HEK293 (cell line): Measurements from ENCODE around the gene WDR20.

Experiments
- CTCF ChIA-PET: fragments of 350-600 bp; formaldehyde crosslinking; extraction: SDS; loops from one replicate; lab custom pipeline; 2021; ENCODE audit warnings: antibody characterized with exemption; lab: Yijun Ruan, JAX
- POLR2A ChIA-PET: fragments of 300-600 bp; formaldehyde crosslinking; extraction: SDS; loops from one replicate; lab custom pipeline; 2020; ENCODE audit warnings: antibody characterized with exemption, inconsistent platforms; lab: Yijun Ruan, JAX
- H3K27ac ChIP-seq: fragments of 200-500 bp; sonication (Bioruptor generic); 2 replicates; pipeline ENCODE4 v1.5.1; 2014; ENCODE audit warnings: low read depth, low read length, control low read depth, inconsistent platforms; ENCODE audit errors: extremely low read depth
- H3K36me3 ChIP-seq, 2 experiments: fragments of 200-500 bp in 1 of 2; sonication (Bioruptor generic) in 1 of 2; 1 replicate in 1 of 2; 2 replicates in 1 of 2; pipeline ENCODE4 v1.5.1; 2014 to 2017; ENCODE audit warnings: inconsistent platforms in 2 of 2, low read length in 2 of 2; ENCODE audit not compliant: control insufficient read depth in 2 of 2, insufficient read depth in 1 of 2
- H3K4me1 ChIP-seq: fragments of 200-500 bp; sonication (Bioruptor generic); 2 replicates; pipeline ENCODE4 v1.5.1; 2014; ENCODE audit warnings: mild to moderate bottlenecking, low read length, inconsistent platforms; ENCODE audit not compliant: control insufficient read depth, insufficient read depth
- H3K4me3 ChIP-seq: 2 replicates; pipeline ENCODE4 v1.5.1; 2011; ENCODE audit warnings: low read depth, mild to moderate bottlenecking, control low read depth, low read length, moderate library complexity
- H3K9me3 ChIP-seq: fragments of 200-500 bp; sonication (Bioruptor generic); 2 replicates; pipeline ENCODE4 v1.5.1; 2014; ENCODE audit warnings: low read depth, low read length, inconsistent platforms; ENCODE audit not compliant: control insufficient read depth, insufficient read depth
- IKZF3 ChIP-seq: fragments of 450-650 bp; IDR thresholded peaks from 2 replicates; pipeline ENCODE4 v1.5.0; 2018; ENCODE audit warnings: missing biosample characterization, mild to moderate bottlenecking, missing genetic modification characterization, moderate library complexity
- MEIS1 ChIP-seq: sonication (generic); formaldehyde crosslinking; IDR thresholded peaks from 2 replicates; pipeline ENCODE4 v1.8.1; 2022; ENCODE audit warnings: missing genetic modification reagents, mild to moderate bottlenecking, borderline replicate concordance
- TCF7L2 ChIP-seq: IDR thresholded peaks from 2 replicates; pipeline ENCODE4 v1.6.1; 2011; ENCODE audit warnings: low read depth, mild to moderate bottlenecking, inconsistent platforms, low read length, moderate library complexity, borderline replicate concordance
- WT1 ChIP-seq: fragments of 450-650 bp; formaldehyde crosslinking; IDR thresholded peaks from 2 replicates; pipeline ENCODE4 v1.5.1; 2016; ENCODE audit warnings: missing biosample characterization, missing genetic modification characterization
- ZBTB17 ChIP-seq: fragments of 450-650 bp; formaldehyde crosslinking; IDR thresholded peaks from 2 replicates; pipeline ENCODE4 v1.5.1; 2016; ENCODE audit warnings: missing biosample characterization, missing genetic modification characterization
- ZBTB49 ChIP-seq: fragments of 450-650 bp; formaldehyde crosslinking; IDR thresholded peaks from 2 replicates; pipeline ENCODE4 v1.5.1; 2016; ENCODE audit warnings: missing biosample characterization, missing genetic modification characterization, low read depth
- ZEB2 ChIP-seq: fragments of 450-650 bp; formaldehyde crosslinking; IDR thresholded peaks from 2 replicates; pipeline ENCODE4 v1.5.1; 2016; ENCODE audit warnings: missing biosample characterization, missing genetic modification characterization
- ZNF18 ChIP-seq: fragments of 450-650 bp; formaldehyde crosslinking; IDR thresholded peaks from 2 replicates; pipeline ENCODE4 v1.5.1; 2016; ENCODE audit warnings: missing biosample characterization, missing genetic modification characterization
- ZNF23 ChIP-seq: fragments of 450-650 bp; formaldehyde crosslinking; IDR thresholded peaks from 2 replicates; pipeline ENCODE4 v1.5.1; 2016; ENCODE audit warnings: missing biosample characterization, missing genetic modification characterization, borderline replicate concordance
- ZNF362 ChIP-seq: fragments of 450-650 bp; formaldehyde crosslinking; IDR thresholded peaks from 2 replicates; pipeline ENCODE4 v1.5.1; 2016; ENCODE audit warnings: missing biosample characterization, missing genetic modification characterization
- ZNF596 ChIP-seq: fragments of 450-650 bp; IDR thresholded peaks from 2 replicates; pipeline ENCODE4 v1.5.0; 2018; ENCODE audit warnings: missing biosample characterization, mild to moderate bottlenecking, missing genetic modification characterization, moderate library complexity
- ZNF654 ChIP-seq: fragments of 450-650 bp; formaldehyde crosslinking; IDR thresholded peaks from 2 replicates; pipeline ENCODE4 v1.5.1; 2016; ENCODE audit warnings: low read depth, missing biosample characterization, missing genetic modification characterization
- ZSCAN23 ChIP-seq: fragments of 450-650 bp; formaldehyde crosslinking; IDR thresholded peaks from 2 replicates; pipeline ENCODE4 v1.5.1; 2016; ENCODE audit warnings: missing biosample characterization, missing genetic modification characterization
- ZSCAN30 ChIP-seq: fragments of 450-650 bp; IDR thresholded peaks from 2 replicates; pipeline ENCODE4 v1.5.1; 2018; ENCODE audit warnings: missing biosample characterization, mild to moderate bottlenecking, missing genetic modification characterization, moderate library complexity
- TF ChIP-seq, protein P1 (sequence below): fragments of 450-650 bp; formaldehyde crosslinking; IDR thresholded peaks from 2 replicates; pipeline ENCODE4 v1.5.1; 2016; ENCODE audit warnings: missing biosample characterization, missing genetic modification characterization
- TF ChIP-seq, protein P2 (sequence below): fragments of 450-650 bp; formaldehyde crosslinking; IDR thresholded peaks from 2 replicates; pipeline ENCODE4 v1.5.1; 2016; ENCODE audit warnings: missing biosample characterization, missing genetic modification characterization
- TF ChIP-seq, protein P3 (sequence below): fragments of 450-650 bp; formaldehyde crosslinking; IDR thresholded peaks from 2 replicates; pipeline ENCODE4 v1.5.1; 2016; ENCODE audit warnings: missing biosample characterization, missing genetic modification characterization
- TF ChIP-seq, protein P4 (sequence below): fragments of 450-650 bp; formaldehyde crosslinking; IDR thresholded peaks from 2 replicates; pipeline ENCODE4 v1.5.1; 2016; ENCODE audit warnings: missing biosample characterization, missing genetic modification characterization

Gene WDR20

DNA sequence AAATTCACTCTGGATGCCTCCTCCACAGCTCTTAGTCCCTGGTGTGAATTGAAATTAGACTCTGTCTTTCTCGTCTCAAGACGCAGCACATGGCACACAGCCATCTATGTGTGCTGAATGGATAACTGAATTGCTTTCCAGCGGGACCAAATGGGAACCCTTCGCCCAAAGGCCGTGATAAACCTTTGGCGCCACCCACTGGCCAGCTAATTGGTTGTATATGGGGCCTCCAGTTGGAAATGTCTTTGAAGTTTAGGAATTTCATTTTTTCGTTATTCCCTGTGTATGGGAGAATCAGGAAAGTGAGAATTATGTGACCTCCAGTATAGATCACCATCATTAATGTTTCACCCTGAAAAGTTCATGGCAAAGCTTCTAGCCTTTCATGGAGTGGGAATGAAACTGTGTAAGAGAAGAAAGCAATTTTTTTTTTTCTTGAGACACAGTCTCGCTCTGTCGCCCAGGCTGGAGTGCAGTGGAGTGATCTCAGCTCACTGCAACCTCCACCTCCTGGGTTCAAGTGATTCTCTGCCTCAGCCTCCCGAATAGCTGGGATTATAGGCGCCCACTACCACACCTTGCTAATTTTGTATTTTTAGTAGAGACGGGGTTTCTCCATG is 43.0 kb upstream of the WDR20 start:
- TF ChIP-seq ZNF23 (no peak), ZEB2 (tag by site-specific recombination) (0 out of 2 replicates have a peak, but pooled peaks have one; percentile 34), ZNF596 (tag by site-specific recombination) (no peak), ZSCAN30 (tag by site-specific recombination) (peak; percentile 55; the same call in 1 of the 2 replicates), IKZF3 (tag by site-specific recombination) (peak; percentile 86), ZNF18 (tag by site-specific recombination) (peak; percentile 81), ZNF654 (peak; percentile 96), TCF7L2 (peak; percentile 52; the same call in 1 of the 2 replicates), WT1 (tag by site-specific recombination) (no peak), ZSCAN23 (tag by site-specific recombination) (no peak), ZBTB17 (tag by site-specific recombination) (peak; percentile 53), ZNF362 (tag by site-specific recombination) (peak; percentile 87), ZBTB49 (tag by site-specific recombination) (no peak), MEIS1 (CRISPR knock-in tag) (no peak)
- TF ChIP-seq, protein P1, sequence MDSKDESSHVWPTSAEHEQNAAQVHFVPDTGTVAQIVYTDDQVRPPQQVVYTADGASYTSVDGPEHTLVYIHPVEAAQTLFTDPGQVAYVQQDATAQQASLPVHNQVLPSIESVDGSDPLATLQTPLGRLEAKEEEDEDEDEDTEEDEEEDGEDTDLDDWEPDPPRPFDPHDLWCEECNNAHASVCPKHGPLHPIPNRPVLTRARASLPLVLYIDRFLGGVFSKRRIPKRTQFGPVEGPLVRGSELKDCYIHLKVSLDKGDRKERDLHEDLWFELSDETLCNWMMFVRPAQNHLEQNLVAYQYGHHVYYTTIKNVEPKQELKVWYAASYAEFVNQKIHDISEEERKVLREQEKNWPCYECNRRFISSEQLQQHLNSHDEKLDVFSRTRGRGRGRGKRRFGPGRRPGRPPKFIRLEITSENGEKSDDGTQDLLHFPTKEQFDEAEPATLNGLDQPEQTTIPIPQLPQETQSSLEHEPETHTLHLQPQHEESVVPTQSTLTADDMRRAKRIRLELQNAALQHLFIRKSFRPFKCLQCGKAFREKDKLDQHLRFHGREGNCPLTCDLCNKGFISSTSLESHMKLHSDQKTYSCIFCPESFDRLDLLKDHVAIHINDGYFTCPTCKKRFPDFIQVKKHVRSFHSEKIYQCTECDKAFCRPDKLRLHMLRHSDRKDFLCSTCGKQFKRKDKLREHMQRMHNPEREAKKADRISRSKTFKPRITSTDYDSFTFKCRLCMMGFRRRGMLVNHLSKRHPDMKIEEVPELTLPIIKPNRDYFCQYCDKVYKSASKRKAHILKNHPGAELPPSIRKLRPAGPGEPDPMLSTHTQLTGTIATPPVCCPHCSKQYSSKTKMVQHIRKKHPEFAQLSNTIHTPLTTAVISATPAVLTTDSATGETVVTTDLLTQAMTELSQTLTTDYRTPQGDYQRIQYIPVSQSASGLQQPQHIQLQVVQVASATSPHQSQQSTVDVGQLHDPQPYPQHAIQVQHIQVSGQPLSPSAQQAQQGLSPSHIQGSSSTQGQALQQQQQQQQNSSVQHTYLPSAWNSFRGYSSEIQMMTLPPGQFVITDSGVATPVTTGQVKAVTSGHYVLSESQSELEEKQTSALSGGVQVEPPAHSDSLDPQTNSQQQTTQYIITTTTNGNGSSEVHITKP (tag by site-specific recombination), result peak; percentile 25; the same call in 1 of the 2 replicates
- TF ChIP-seq, protein P2, sequence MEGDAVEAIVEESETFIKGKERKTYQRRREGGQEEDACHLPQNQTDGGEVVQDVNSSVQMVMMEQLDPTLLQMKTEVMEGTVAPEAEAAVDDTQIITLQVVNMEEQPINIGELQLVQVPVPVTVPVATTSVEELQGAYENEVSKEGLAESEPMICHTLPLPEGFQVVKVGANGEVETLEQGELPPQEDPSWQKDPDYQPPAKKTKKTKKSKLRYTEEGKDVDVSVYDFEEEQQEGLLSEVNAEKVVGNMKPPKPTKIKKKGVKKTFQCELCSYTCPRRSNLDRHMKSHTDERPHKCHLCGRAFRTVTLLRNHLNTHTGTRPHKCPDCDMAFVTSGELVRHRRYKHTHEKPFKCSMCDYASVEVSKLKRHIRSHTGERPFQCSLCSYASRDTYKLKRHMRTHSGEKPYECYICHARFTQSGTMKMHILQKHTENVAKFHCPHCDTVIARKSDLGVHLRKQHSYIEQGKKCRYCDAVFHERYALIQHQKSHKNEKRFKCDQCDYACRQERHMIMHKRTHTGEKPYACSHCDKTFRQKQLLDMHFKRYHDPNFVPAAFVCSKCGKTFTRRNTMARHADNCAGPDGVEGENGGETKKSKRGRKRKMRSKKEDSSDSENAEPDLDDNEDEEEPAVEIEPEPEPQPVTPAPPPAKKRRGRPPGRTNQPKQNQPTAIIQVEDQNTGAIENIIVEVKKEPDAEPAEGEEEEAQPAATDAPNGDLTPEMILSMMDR (tag by site-specific recombination), result peak; percentile 45
- TF ChIP-seq, protein P3, sequence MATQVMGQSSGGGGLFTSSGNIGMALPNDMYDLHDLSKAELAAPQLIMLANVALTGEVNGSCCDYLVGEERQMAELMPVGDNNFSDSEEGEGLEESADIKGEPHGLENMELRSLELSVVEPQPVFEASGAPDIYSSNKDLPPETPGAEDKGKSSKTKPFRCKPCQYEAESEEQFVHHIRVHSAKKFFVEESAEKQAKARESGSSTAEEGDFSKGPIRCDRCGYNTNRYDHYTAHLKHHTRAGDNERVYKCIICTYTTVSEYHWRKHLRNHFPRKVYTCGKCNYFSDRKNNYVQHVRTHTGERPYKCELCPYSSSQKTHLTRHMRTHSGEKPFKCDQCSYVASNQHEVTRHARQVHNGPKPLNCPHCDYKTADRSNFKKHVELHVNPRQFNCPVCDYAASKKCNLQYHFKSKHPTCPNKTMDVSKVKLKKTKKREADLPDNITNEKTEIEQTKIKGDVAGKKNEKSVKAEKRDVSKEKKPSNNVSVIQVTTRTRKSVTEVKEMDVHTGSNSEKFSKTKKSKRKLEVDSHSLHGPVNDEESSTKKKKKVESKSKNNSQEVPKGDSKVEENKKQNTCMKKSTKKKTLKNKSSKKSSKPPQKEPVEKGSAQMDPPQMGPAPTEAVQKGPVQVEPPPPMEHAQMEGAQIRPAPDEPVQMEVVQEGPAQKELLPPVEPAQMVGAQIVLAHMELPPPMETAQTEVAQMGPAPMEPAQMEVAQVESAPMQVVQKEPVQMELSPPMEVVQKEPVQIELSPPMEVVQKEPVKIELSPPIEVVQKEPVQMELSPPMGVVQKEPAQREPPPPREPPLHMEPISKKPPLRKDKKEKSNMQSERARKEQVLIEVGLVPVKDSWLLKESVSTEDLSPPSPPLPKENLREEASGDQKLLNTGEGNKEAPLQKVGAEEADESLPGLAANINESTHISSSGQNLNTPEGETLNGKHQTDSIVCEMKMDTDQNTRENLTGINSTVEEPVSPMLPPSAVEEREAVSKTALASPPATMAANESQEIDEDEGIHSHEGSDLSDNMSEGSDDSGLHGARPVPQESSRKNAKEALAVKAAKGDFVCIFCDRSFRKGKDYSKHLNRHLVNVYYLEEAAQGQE (tag by site-specific recombination), result peak; percentile 46; the same call in 1 of the 2 replicates
- TF ChIP-seq, protein P4, sequence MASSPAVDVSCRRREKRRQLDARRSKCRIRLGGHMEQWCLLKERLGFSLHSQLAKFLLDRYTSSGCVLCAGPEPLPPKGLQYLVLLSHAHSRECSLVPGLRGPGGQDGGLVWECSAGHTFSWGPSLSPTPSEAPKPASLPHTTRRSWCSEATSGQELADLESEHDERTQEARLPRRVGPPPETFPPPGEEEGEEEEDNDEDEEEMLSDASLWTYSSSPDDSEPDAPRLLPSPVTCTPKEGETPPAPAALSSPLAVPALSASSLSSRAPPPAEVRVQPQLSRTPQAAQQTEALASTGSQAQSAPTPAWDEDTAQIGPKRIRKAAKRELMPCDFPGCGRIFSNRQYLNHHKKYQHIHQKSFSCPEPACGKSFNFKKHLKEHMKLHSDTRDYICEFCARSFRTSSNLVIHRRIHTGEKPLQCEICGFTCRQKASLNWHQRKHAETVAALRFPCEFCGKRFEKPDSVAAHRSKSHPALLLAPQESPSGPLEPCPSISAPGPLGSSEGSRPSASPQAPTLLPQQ (tag by site-specific recombination), result no peak
- ChIA-PET POLR2A (interaction anchor here (0.9 kb wide), 1 partner anchor 9 kb away, joined by 3 read pairs; no protein-coding TSS in a partner anchor), CTCF (interaction anchor here (0.5 to 3.5 kb wide), 43 partner anchors 9 to 1049 kb away, joined by 3 to 29 read pairs (median 4); no protein-coding TSS in a partner anchor)
- no peaks in the 10 kb centered on the region for H3K9me3 ChIP-seq
- H3K4me1 ChIP-seq, result no peaks in the 10 kb centered on the region
- H3K27ac ChIP-seq, result no peak overlapping the region
- H3K4me3 ChIP-seq, result no peak overlapping the region
- no peaks in the 10 kb centered on the region; a peak in 1 of 3 replicates for H3K36me3 ChIP-seq
